ENCODE measurements around the gene BRS3. TPM values are rescaled to one million over a fixed set of nuclear protein-coding genes. Genes with fewer than 3 reads are reported as not detected.
"Not testable (repeated sequence)": the region's sequence is repeated elsewhere in the genome, so short reads cannot be mapped to it uniquely, and the experiment has no call there.

Gene BRS3
- total RNA-seq = not detected

GRCh38 chrX:136487647-136488046 lies at the start of gene BRS3:
Gene BRS3 (plus strand): TSS chrX:136487947. CDS start chrX:136488115, 168 bp downstream.
- no peak for TF ChIP-seq CTCF (IDR thresholded peaks at IDR 0.05)
- no peak for DNase-seq (ENCODE audit: low spot score)
- no peaks in the 10 kb centered on the region for H3K36me3 ChIP-seq

GRCh38 chrX:136438192-136438591 lies 49.6 kb upstream of the BRS3 start:
- Histone ChIP-seq H3K27ac (no peak overlapping the region), H3K36me3 (no peaks in the 10 kb centered on the region), H3K9me3 (no peaks in the 10 kb centered on the region), H3K4me3 (no peak overlapping the region), H3K4me1 (no peaks in the 10 kb centered on the region), H3K27me3 (no peaks in the 10 kb centered on the region)
- no peak for TF ChIP-seq CTCF (IDR thresholded peaks at IDR 0.05)
- DNase-seq (ENCODE audit: low spot score) = no peak

More at GRCh38 chrX:136487647-136488046, at the start of gene BRS3:
- Histone ChIP-seq H3K9me3 (no peaks in the 10 kb centered on the region), H3K27ac (no peak within 1 kb of the TSS), H3K27me3 (peaks cover 0 to 3% of the 10 kb centered on the region in 2 donors), H3K4me1 (no peaks in the 10 kb centered on the region), H3K4me3 (no peak within 1 kb of the TSS)

GRCh38 chrX:136445674-136446073 lies 42.1 kb upstream of the BRS3 start:
- H3K36me3 ChIP-seq; H3K4me3 ChIP-seq; H3K27ac ChIP-seq; H3K27me3 ChIP-seq; DNase-seq (ENCODE audit: low spot score); H3K9me3 ChIP-seq; H3K4me1 ChIP-seq: not testable (repeated sequence)

- no peak for TF ChIP-seq CTCF (IDR thresholded peaks at IDR 0.05)
- Histone ChIP-seq H3K36me3 (no peaks in the 10 kb centered on the region), H3K4me3 (no peak overlapping the region), H3K27me3 (no peaks in the 10 kb centered on the region), H3K4me1 (no peaks in the 10 kb centered on the region), H3K27ac (no peak overlapping the region), H3K9me3 (no peaks in the 10 kb centered on the region)
- no peak for DNase-seq (ENCODE audit: low spot score)
Measured at GRCh38 chrX:136446208-136446607, 41.5 kb upstream of the BRS3 start.

GRCh38 chrX:136447308-136447707 lies 40.4 kb upstream of the BRS3 start:
- H3K4me3 ChIP-seq = no peak overlapping the region
- H3K27ac ChIP-seq = no peak overlapping the region
- no peaks in the 10 kb centered on the region for H3K4me1 ChIP-seq
- no peaks in the 10 kb centered on the region for H3K36me3 ChIP-seq
- H3K27me3 ChIP-seq = no peaks in the 10 kb centered on the region
- no peak for TF ChIP-seq CTCF (IDR thresholded peaks at IDR 0.05)
- DNase-seq (ENCODE audit: low spot score) = no peak
- no peaks in the 10 kb centered on the region for H3K9me3 ChIP-seq

- Histone ChIP-seq H3K4me3 (no peak overlapping the region), H3K36me3 (no peaks in the 10 kb centered on the region), H3K4me1 (no peaks in the 10 kb centered on the region), H3K9me3 (no peaks in the 10 kb centered on the region), H3K27me3 (no peaks in the 10 kb centered on the region), H3K27ac (no peak overlapping the region)
- no peak for DNase-seq (ENCODE audit: low spot score)
- TF ChIP-seq CTCF (IDR thresholded peaks at IDR 0.05) = no peak
Measured at GRCh38 chrX:136447968-136448367, 39.8 kb upstream of the BRS3 start.

All from right atrium auricular region (tissue), 2 donors.